ENCODE measurements around the gene GPX2. TPM values are rescaled to one million over a fixed set of nuclear protein-coding genes. Genes with fewer than 3 reads are reported as not detected.

The GPX2 gene
- total RNA-seq = 0.23 and 1.7 TPM in 2 replicates

DNA sequence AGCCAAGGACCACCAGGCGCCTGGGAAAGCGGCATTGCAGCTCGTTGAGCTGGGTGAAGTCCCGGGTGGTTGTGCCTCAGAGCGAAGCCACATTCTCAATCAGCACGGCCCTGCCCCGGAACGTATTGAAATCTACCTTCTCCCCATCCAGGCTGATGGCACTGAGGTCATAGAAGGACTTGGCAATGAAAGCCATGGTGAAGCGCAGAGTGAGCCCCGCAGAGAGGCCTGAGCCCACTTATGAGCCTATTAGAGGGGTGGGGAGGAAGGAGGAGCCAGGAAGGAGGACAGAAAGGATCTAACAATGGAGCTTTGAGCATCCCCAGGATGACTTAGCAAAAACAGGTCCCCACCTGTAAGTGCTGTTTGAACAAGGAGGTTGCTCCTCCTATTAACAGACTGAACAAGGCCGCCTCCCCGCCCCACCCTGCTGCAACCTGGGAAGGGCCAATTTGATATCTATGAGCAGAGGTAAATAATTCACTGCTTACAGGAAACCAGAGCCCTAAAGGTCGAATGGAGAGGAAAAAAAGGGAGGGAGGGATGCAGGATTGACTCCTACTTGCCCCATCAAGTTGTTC is at the start of gene GPX2:
Gene GPX2 (minus strand): TSS at position 215 of the 581 bp plus-strand sequence. CDS start 19 bp downstream, at position 196.

GRCh38 chr14:64986648-64987437 is 44.3 kb upstream of the GPX2 start, which contains the start of gene FNTB:
TSS of gene FNTB (plus strand) at chr14:64986895. CDS start at chr14:64986954, 59 bp downstream.

DNA sequence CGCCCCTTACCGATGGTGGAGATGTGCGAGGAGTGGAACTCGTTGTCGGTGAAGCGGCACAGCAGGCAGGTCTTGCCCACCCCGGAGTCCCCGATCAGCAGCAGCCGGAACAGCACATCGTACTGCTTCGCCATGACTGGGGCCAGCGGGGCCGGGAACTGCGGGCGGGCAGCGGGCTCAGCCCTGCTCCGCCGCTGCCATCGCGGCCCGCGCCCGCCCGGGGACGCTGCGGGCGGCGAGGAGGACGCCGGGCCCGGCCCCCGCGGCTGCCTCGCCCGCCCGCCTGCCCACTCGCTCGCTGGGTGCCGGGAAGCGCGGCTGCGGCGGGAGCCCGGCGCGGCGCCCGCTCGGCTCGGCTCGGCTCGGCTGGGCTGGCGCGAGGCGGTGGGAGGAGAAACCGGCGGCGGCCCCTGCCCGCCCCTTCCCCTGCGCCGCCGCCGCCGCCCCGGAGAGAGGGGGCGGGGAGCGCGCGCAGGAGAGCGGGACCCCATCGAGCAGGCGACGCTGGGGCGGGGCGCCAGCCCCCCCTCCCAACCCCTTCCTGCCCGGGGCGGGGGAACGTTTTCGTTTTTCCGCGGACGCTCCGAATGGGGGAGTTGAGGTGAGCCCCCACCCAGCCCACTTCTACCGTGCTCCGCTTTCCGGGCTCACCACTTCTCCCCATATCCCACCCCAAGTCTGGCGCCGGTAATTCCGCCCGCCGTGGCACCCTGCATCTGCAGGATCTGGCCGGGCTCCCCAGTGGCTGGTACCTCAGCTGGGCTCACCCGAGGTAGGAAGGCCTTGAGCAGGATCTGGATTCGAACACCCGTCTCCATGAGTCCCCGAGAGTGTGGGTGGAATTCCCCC is 29.6 kb upstream of the GPX2 start, which contains the start of gene RAB15:
Gene RAB15 (minus strand): TSS at position 394 of the 849 bp plus-strand sequence. CDS start 260 bp downstream, at position 134.

DNA sequence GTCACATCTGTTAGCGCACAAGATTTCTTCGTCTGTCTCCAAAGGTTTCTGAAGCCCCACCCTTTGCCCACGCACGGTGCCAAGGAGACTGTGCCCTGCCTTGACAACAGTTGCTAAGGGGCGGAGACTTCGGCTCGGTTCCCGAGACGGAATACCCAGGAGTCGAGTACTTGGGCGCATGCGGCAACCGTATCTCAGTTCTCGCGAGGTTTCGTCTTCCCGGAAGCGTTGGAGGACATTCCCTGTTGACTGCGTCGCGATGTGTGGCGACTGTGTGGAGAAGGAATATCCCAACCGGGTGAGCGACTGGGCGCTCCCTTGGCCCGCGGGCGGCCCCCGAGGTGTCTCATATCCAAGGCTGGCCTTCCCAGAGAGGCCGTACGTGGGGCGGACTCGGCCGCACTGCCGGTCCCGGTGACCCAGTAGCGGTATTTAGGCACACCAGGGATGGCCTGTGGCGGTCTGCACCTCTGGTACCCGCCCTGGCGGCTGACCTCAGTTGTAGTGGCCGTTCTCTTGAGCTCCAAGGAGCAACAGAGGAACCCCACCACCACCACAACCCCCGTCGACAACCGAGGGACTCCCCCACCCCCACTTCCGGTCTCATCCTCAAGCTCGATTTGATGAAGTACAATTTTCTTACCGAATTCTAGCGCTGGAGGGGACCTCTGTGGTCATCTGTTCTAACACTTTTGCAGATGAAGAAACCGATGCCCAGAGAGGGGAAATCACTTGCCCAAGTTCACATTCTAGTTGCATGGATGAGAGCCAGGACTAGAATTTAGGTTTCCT is 28.1 kb downstream of the GPX2 start, which contains the start of gene CHURC1:
Gene CHURC1 (plus strand): TSS at position 219 of the 792 bp plus-strand sequence. CDS start 41 bp downstream, at position 260.

Other genes with a start within 250 kb of the GPX2 start
- gene PLEKHG3, start 238.3 kb downstream of the GPX2 start, total RNA-seq = 51.3 and 86.4 TPM in 2 replicates
- not detected in 2 replicates for gene SPTB, start 62.8 kb downstream of the GPX2 start, total RNA-seq
- 28.0 and 43.7 TPM in 2 replicates for gene CHURC1, start 28.3 kb downstream of the GPX2 start, total RNA-seq
- 0.08 and 0.30 TPM in 2 replicates for gene RAB15, start 29.6 kb upstream of the GPX2 start, total RNA-seq
- gene FNTB, start 44.1 kb upstream of the GPX2 start, total RNA-seq = 6.5 and 12.3 TPM in 2 replicates
- gene MAX, start 159.8 kb upstream of the GPX2 start, total RNA-seq = 28.3 and 46.4 TPM in 2 replicates